Effector memory CD4-positive, alpha-beta T cell (primary cell): Measurements from ENCODE around the gene HMGXB3.

Source experiments
- DNase-seq, 3 donors: peaks; one replicate each; pipeline ENCODE4 v3.0.0-alpha.2; 2020
- H3K27ac ChIP-seq: 2 replicates; pipeline ENCODE4 v1.7.0; 2013; ENCODE audit warnings: mild to moderate bottlenecking, low read length, moderate library complexity; ENCODE audit not compliant: insufficient read depth, poor library complexity, severe bottlenecking
- H3K27me3 ChIP-seq: replicated peaks from 2 replicates; pipeline ENCODE4 v1.7.0; 2013; ENCODE audit warnings: mild to moderate bottlenecking, low read length; ENCODE audit not compliant: insufficient read depth, control insufficient read depth, poor library complexity, severe bottlenecking
- H3K36me3 ChIP-seq: 2 replicates; pipeline ENCODE4 v1.7.0; 2013; ENCODE audit warnings: mild to moderate bottlenecking, low read length, moderate library complexity; ENCODE audit not compliant: control insufficient read depth, insufficient read depth
- H3K4me1 ChIP-seq: 2 replicates; pipeline ENCODE4 v1.7.0; 2013; ENCODE audit warnings: low read length, mild to moderate bottlenecking; ENCODE audit not compliant: control insufficient read depth, insufficient read depth, poor library complexity, severe bottlenecking
- H3K4me3 ChIP-seq: 2 replicates; pipeline ENCODE4 v1.7.0; 2013; ENCODE audit warnings: low read length, low read depth, mild to moderate bottlenecking; ENCODE audit not compliant: insufficient read depth, poor library complexity, severe bottlenecking
- H3K9me3 ChIP-seq: 2 replicates; pipeline ENCODE4 v1.7.0; 2013; ENCODE audit warnings: mild to moderate bottlenecking, low read length, moderate library complexity; ENCODE audit not compliant: control insufficient read depth

Gene HMGXB3

DNA sequence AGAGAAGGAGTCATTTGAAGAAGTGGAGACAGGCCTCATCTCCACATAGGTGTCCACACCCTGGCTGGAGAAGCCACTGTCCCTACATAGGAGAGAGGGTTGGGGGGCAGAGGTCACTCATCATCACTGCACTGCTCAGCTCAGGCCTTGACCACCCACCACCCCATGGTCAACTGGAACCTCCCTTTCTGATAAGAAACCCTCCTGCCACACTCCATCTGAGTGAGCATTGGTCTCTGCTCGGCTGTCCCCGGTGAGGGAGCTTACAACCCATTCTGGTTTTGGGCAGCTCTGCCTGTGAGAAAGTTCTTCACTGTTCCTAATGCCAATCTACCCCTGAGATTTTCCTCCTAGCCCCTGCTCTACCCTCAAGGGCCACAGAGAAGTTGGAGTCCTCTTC, 57.0 kb downstream of the HMGXB3 start:
- no peak for DNase-seq
- Histone ChIP-seq H3K9me3 (no peaks in the 10 kb centered on the region), H3K4me3 (no peak overlapping the region), H3K27me3 (no peaks in the 10 kb centered on the region), H3K36me3 (peaks cover 16% of the 10 kb centered on the region), H3K4me1 (no peaks in the 10 kb centered on the region), H3K27ac (no peak overlapping the region)

DNA sequence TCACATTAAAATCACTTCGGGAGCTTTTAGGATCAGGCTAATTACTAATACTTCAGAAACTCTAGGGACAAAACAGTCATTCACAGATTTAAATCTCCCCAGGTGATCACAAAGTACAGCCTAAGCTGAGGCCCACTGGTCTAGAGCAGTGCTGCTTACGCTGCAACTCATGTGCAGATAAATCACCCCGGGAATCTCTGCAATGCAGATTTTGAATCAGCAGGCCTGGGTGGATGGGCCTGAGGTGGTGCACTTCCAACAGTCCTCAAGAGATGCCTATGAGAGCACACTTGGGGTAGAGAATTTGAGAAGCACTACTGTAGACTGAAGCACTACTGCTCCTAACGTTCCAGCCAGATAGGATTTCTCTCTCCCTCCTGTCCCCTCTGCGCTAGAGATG, 57.5 kb downstream of the HMGXB3 start:
- Histone ChIP-seq H3K27me3 (no peaks in the 10 kb centered on the region), H3K4me1 (no peaks in the 10 kb centered on the region), H3K27ac (no peak overlapping the region), H3K36me3 (peaks cover 11% of the 10 kb centered on the region), H3K4me3 (no peak overlapping the region), H3K9me3 (no peaks in the 10 kb centered on the region)
- no peak for DNase-seq

DNA sequence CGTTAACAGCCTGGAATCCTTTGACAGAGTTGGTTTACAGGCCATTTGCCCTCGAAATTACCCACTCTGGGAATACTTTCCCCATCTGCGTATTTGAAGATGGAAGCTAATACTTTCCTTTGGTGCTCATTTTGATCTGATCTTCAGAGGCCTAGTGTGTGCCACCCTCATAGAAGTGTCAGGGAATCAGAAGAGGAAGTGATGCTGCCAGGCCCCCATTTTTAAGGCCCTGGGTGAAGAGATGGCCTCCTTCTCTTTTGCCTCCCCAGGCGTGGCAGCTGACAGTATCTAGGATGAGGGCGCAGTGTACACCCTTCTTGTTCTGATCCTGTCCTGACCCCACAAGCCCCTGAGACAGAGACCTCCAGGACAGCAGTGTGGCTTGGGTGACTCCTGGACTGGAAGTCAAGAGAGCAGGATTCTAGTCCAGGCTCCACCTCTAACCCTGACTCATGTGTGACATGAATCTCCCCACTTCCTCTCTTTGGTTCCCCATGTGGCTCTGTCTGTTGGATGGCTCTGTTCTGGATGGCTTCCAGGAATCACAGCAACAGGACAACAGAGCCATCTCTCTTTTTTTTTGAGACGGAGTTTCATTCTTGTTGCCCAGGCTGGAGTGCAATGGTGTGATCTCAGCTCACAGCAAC, 58.1 kb downstream of the HMGXB3 start:
- no peaks in the 10 kb centered on the region for H3K4me1 ChIP-seq
- no peak for DNase-seq

DNA sequence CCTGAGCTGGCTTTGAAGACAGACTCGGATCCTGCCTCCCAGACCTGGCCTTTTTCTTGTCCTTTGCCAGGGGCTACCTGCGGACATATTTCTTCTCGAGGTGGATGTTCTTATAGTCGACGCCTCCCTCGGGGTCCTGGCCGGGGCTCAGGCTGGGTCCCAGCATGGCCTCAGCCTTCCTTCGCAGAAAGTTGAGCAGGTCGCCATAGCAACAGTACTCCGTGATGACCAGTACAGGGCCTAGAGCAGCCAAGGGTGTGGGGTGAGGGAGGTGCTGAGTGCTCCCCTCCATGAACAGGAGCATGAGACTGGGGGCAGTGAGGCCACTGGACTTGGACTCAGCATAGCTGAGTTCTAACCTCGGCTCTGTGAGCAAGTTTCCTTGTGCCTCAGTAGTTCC, 59.1 kb downstream of the HMGXB3 start:
- H3K4me3 ChIP-seq: no peak overlapping the region
- no peaks in the 10 kb centered on the region for H3K4me1 ChIP-seq
- H3K27ac ChIP-seq: no peak overlapping the region
- H3K9me3 ChIP-seq: no peaks in the 10 kb centered on the region
- H3K36me3 ChIP-seq: no peaks in the 10 kb centered on the region
- DNase-seq: no peak
- no peaks in the 10 kb centered on the region for H3K27me3 ChIP-seq

More for the DNA sequence above, 58.1 kb downstream of the HMGXB3 start:
- Histone ChIP-seq H3K27me3 (no peaks in the 10 kb centered on the region), H3K4me3 (no peak overlapping the region), H3K27ac (no peak overlapping the region), H3K36me3 (peaks cover 5% of the 10 kb centered on the region), H3K9me3 (no peaks in the 10 kb centered on the region)

DNA sequence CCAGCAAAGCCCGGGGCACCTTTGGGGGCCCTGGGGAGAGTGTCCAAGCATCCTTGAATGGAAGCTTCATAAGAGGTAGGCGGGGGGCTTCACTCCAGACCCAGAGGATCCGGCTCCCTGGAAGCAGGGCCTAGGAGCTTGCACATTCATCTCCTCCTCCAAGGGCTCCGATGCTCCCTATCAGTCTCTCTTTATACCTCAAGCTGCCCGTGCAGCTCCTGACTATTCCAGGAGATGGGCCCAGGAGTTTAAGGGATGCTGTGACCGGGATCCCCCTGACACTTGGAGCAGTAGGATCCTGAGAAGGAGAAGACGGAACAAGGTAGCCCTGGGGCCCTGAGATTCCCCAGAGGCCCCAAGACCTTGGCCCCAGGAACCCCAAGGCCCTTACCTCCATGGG, 59.9 kb downstream of the HMGXB3 start:
- Histone ChIP-seq H3K27me3 (no peaks in the 10 kb centered on the region), H3K27ac (no peak overlapping the region), H3K4me3 (no peak overlapping the region), H3K9me3 (no peaks in the 10 kb centered on the region), H3K4me1 (no peaks in the 10 kb centered on the region), H3K36me3 (no peaks in the 10 kb centered on the region)
- DNase-seq: no peak

DNA sequence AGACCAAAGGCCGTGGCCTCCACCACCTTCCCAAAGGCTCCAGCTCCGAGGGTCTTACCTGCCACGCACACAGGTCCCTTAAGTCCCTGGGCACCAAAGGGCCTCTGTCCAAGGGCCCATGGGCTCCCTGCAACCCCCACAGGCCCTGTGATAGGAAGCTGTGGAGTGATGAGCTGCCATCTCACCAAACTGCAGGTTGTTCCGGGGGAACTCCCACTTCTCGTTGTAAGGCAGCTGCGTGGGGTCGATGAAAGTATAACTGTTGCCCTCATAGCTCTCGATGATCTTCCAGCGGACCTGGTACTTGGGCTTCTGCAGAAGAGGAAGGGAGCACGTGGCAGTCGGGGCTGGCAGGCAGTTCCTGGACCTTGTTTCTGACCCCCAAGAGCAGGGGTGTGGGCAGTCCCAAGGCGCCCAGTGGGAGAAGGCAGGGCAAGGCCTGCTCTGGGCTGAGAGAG, 61.0 kb downstream of the HMGXB3 start:
- H3K4me1 ChIP-seq: no peaks in the 10 kb centered on the region
- DNase-seq: no peak
- no peaks in the 10 kb centered on the region for H3K9me3 ChIP-seq
- H3K36me3 ChIP-seq: no peaks in the 10 kb centered on the region
- no peak overlapping the region for H3K27ac ChIP-seq
- no peaks in the 10 kb centered on the region for H3K27me3 ChIP-seq
- no peak overlapping the region for H3K4me3 ChIP-seq

DNA sequence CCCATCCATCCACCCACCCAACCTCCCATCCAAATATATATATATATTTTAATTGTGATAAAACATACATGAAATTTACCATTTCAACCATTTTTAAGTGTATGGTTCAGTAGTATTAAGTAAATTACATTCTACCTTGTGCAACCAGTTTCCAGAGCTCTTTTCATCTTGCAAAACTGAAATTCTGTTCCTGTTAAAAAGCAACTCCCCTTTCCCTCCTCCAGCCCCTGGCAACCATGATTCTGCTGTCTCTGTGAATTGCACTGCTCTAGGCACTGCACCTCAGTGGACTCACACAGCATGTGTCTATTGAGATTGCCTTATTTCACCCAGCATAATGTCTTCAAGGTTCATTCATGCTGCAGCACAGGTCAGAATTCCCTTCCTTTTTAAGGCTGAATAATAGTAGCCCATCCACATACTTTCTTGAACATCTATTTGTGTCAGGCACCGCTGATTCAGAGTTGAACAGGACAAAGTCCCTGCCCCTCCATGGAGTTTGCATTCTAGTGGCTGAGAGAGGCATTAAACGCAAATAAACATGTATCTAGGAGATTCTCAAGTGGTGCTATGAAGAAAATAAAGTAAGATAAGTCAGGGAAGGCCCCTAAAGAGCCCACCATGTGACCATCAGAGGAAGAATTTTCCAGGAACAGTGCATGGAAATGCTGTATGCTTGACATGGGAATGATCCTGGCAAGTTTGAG, 61.8 kb downstream of the HMGXB3 start:
- H3K36me3 ChIP-seq: no peaks in the 10 kb centered on the region
- DNase-seq: no peak
- H3K4me3 ChIP-seq: no peak overlapping the region
- H3K27me3 ChIP-seq: no peaks in the 10 kb centered on the region
- no peaks in the 10 kb centered on the region for H3K4me1 ChIP-seq
- H3K27ac ChIP-seq: no peak overlapping the region
- H3K9me3 ChIP-seq: no peaks in the 10 kb centered on the region

DNA sequence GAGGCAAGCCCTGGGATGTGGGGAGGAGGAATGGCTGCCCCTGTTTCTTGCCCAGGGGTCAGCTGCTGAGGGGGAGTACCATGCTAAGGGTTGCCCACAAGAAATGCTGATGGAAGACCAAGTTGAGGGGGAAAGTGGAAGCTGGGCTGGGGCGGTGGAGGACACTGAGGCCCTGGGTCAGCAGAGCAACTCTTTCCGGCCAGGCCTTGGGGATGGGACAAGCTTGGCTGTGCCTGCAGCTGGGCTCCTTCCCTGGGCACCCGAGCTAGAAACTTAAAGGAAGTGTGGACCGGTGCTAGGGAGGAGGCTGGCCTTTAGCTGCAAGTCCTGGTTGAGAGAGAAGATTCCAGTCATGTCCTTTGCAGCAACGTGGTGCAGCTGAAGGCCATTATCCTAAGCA, 63.1 kb downstream of the HMGXB3 start:
- Histone ChIP-seq H3K36me3 (no peaks in the 10 kb centered on the region), H3K27me3 (no peaks in the 10 kb centered on the region), H3K4me3 (no peak overlapping the region), H3K9me3 (no peaks in the 10 kb centered on the region), H3K4me1 (no peaks in the 10 kb centered on the region), H3K27ac (no peak overlapping the region)
- DNase-seq: no peak

DNA sequence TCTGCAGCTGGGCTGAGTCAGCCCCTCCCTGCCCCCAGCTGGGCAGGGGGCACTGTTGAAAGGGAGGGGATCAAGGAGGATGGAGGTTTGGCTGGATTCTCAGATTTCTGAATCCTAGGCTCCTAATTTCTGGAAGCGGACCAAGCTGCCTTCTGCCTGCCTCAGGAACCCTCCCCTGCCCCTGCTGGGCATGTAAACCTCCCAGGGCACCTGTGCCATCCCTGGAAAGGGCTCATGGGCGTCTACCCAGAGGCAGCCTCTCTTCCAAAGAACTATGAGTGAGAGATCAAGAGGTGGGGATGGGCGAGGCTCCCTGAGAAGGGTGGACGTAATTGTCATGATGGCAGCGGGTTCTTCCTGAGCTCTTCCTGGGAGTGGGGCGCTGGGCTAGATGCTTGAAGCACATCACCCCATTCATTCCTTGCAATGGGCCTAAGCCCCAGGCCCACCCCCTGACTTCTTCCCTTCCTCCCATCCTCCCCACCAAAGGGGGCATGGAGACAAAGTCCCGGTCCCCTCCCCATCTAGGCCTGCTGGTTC, 64.2 kb downstream of the HMGXB3 start:
- Histone ChIP-seq H3K27ac (no peak overlapping the region), H3K4me3 (no peak overlapping the region), H3K9me3 (no peaks in the 10 kb centered on the region), H3K27me3 (no peaks in the 10 kb centered on the region), H3K4me1 (no peaks in the 10 kb centered on the region), H3K36me3 (no peaks in the 10 kb centered on the region)
- DNase-seq: no peak

DNA sequence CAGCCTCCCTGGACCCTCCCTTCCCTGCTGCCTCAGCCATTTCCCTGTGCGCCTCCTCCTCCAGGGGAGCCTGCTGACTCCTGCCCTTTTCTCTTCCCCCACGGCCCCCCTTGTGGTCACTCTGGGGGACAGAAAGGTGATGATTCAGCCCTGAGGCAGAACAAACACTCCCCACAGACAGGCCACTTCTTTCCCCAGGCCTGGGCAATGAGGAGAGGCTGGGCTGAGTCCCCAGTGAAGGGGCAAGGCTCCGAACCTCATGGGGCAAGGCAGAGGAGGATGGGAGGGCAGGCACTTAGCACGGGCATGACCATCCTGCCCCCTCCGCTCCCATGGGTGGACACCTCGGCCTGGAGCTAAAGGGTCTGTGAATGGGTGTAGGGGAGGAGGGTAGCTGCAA, 64.8 kb downstream of the HMGXB3 start:
- no peak for DNase-seq
- no peaks in the 10 kb centered on the region for H3K4me1 ChIP-seq
- H3K9me3 ChIP-seq: no peaks in the 10 kb centered on the region
- H3K36me3 ChIP-seq: no peaks in the 10 kb centered on the region
- no peak overlapping the region for H3K27ac ChIP-seq
- H3K27me3 ChIP-seq: no peaks in the 10 kb centered on the region
- no peak overlapping the region for H3K4me3 ChIP-seq
